Frontal cortex (tissue), 4 donors: Measurements from ENCODE around the gene TRIO. TPM values are rescaled to one million over a fixed set of nuclear protein-coding genes. Genes with fewer than 3 reads are reported as not detected.

Experiments
- DNase-seq, 2 donors: peaks; one replicate each; pipeline ENCODE4 v3.0.0; 2012; ENCODE audit warnings: low spot score in 2 of 2
- FAIRE-seq: peaks from 2 replicates; lab custom pipeline; 2012; peaks lifted over from hg19 to GRCh38; lab: Jason Lieb, UNC
- total RNA-seq: library from RNA; depleted of rRNA; stranded (reverse); fragments of >200 nt; gene quantifications from one replicate; pipeline ENCODE4 v1.2.3, GENCODE V29; 2014
- donor health status: control.
- donor health status: control.
- donor health status: control.

The TRIO gene
- total RNA-seq, 1 donor from 2014 or later, result 310 TPM

GRCh38 chr5:14121552-14121951 lies 21.6 kb upstream of the TRIO start:
- no peak for FAIRE-seq
- no peak for DNase-seq

- DNase-seq (no peak), FAIRE-seq (no peak)
These were observed 21.1 kb upstream of the TRIO start for GRCh38 chr5:14122089-14122488.

- DNase-seq (no peak), FAIRE-seq (no peak)
These were observed 19.6 kb upstream of the TRIO start for GRCh38 chr5:14123551-14123950.

GRCh38 chr5:14123974-14124482 lies 19.1 kb upstream of the TRIO start:
- FAIRE-seq (no peak), DNase-seq (no peak)

GRCh38 chr5:14125262-14125661 lies 17.9 kb upstream of the TRIO start:
- no peak for DNase-seq
- no peak for FAIRE-seq

GRCh38 chr5:14127587-14127986 lies 15.6 kb upstream of the TRIO start:
- no peak for FAIRE-seq
- no peak for DNase-seq

GRCh38 chr5:14128079-14128478 lies 15.1 kb upstream of the TRIO start:
- FAIRE-seq, result no peak
- no peak for DNase-seq

- FAIRE-seq, result no peak
- no peak for DNase-seq
These were observed 14.0 kb upstream of the TRIO start for GRCh38 chr5:14129123-14129522.

- DNase-seq, result no peak
- FAIRE-seq, result no peak
These were observed 11.2 kb upstream of the TRIO start for GRCh38 chr5:14131855-14132503.

GRCh38 chr5:14133394-14133793 lies 9.7 kb upstream of the TRIO start:
- no peak for FAIRE-seq
- DNase-seq, result no peak

GRCh38 chr5:14134083-14134482 lies 9.1 kb upstream of the TRIO start:
- DNase-seq (no peak), FAIRE-seq (no peak)

GRCh38 chr5:14134771-14135170 lies 8.4 kb upstream of the TRIO start:
- DNase-seq, result no peak
- no peak for FAIRE-seq

- no peak for FAIRE-seq
- no peak for DNase-seq
These were observed 7.5 kb upstream of the TRIO start for GRCh38 chr5:14135621-14136020.

GRCh38 chr5:14136228-14136627 lies 6.9 kb upstream of the TRIO start:
- DNase-seq, result no peak
- FAIRE-seq, result no peak

GRCh38 chr5:14138608-14139540 lies 4.3 kb upstream of the TRIO start:
- no peak for DNase-seq
- no peak for FAIRE-seq

GRCh38 chr5:14141764-14142163 lies 1.4 kb upstream of the TRIO start:
- FAIRE-seq, result no peak

GRCh38 chr5:14142202-14142826 lies 828 bp upstream of the TRIO start:
- FAIRE-seq, result no peak
- DNase-seq, result no peak

More at GRCh38 chr5:14141764-14142163, 1.4 kb upstream of the TRIO start:
- DNase-seq, result no peak

- DNase-seq, result peak in 1 of 2 donors; percentile 48
- FAIRE-seq, result no peak
These were observed 351 bp downstream of the TRIO start for GRCh38 chr5:14143546-14143840.

GRCh38 chr5:14143841-14144585 lies 871 bp downstream of the TRIO start:
- FAIRE-seq, result no peak
- DNase-seq, result peak in 1 of 2 donors; percentile 57
